Right lobe of liver (tissue), 6 donors: ENCODE results near the gene EFEMP1. TPM values are rescaled to one million over a fixed set of nuclear protein-coding genes. Genes with fewer than 3 reads are reported as not detected.

Source experiments
- ATAC-seq, 4 donors: fragments of 200-7000 bp; cut with Tn5 transposase; one replicate each; pipeline ENCODE4 v1.9.1; 2020; ENCODE audit warnings: mild to moderate bottlenecking in 4 of 4, moderate library complexity in 4 of 4
- DNase-seq, 3 donors: peaks; one replicate each; pipeline ENCODE4 v3.0.0-alpha.2; 2020
- H3K27ac ChIP-seq, 3 donors: fragments of 200-600 bp; one replicate each; pipeline ENCODE4 v1.8.0; 2022
- H3K27me3 ChIP-seq, 2 donors: fragments of 200-600 bp; one replicate each; pipeline ENCODE4 v1.8.0; 2022
- H3K36me3 ChIP-seq, 4 donors: fragments of 200-600 bp; sonication (generic) in 1 of 4; one replicate each; pipeline versions ENCODE4 v1.5.1 to v1.8.0; 2017 to 2022; ENCODE audit warnings: control low read depth in 1 of 4
- H3K4me1 ChIP-seq, 4 donors: fragments of 200-600 bp; sonication (generic) in 1 of 4; one replicate each; pipeline versions ENCODE4 v1.5.1 to v1.8.0; 2017 to 2022; ENCODE audit warnings: control low read depth in 1 of 4
- H3K4me3 ChIP-seq, 3 donors: fragments of 200-600 bp; one replicate each; pipeline ENCODE4 v1.8.0; 2022
- H3K9me3 ChIP-seq, 4 donors: fragments of 200-600 bp; sonication (generic) in 1 of 4; one replicate each; pipeline versions ENCODE4 v1.5.1 to v1.8.0; 2017 to 2022; ENCODE audit warnings: control low read depth in 1 of 4
- CTCF ChIP-seq, 4 donors: fragments of 200-600 bp in 3 of 4; fragments of 450-650 bp in 1 of 4; IDR thresholded peaks; one replicate each; pipeline versions ENCODE4 v1.5.1 to v1.8.0; 2016 to 2022; ENCODE audit warnings: antibody characterized with exemption in 4 of 4, mild to moderate bottlenecking in 2 of 4
- POLR2A ChIP-seq: fragments of 450-650 bp; IDR thresholded peaks from one replicate; pipeline ENCODE4 v1.6.1; 2017; ENCODE audit warnings: antibody characterized with exemption, mild to moderate bottlenecking
- WGBS: methylation state at CpG from one replicate; pipeline ENCODE4 v1.1.6; 2018; ENCODE audit warnings: low coverage, low lambda C conversion rate; ENCODE audit not compliant: insufficient coverage; ENCODE audit errors: missing lambda C conversion rate; 5-methylcytosine and 5-hydroxymethylcytosine counted together
- intact Hi-C, 2 donors: fragments of 100-400 bp; cut with DNase I; formaldehyde crosslinking; loops; one replicate each; pipeline versions ENCODE4 v1.11.2 to v1.14.1; 2022
- total RNA-seq, 6 experiments: library from RNA; depleted of rRNA in 2 of 6; stranded (reverse); fragments of >200 nt in 2 of 6; fragmentation: NEBNext Ultra II Directional in 3 of 6; extraction: Animal tissue kit (Norgen Biotek cat#: 25700) in 3 of 6; gene quantifications; one replicate each; pipeline versions ENCODE4 v1.1.0 to v1.2.4, GENCODE V29; 2016 to 2023
- donor health status: DM: no; HTN: yes; CAD: no.
- donor health status: DM: no; HTN: no; CAD: no.
- donor health status: DM: no; HTN: no; CAD: no.
- donor health status: DM: no; HTN: yes; CAD: no.
- donor health status: DM: no; HTN: yes; CAD: no.

Gene EFEMP1
- total RNA-seq, 6 experiments from 2014 or later, result 2.4 to 36.8 (median 9.0) TPM

- Histone ChIP-seq H3K9me3 (no peaks in the 10 kb centered on the region), H3K36me3 (no peaks in the 10 kb centered on the region), H3K27me3 (no peaks in the 10 kb centered on the region), H3K27ac (no peak overlapping the region), H3K4me1 (no peaks in the 10 kb centered on the region), H3K4me3 (no peak overlapping the region)
- intact Hi-C loops, result no loop called here
- no peak for DNase-seq
- 79% methylated on average over 3 of the region's 5 CpGs for WGBS
- no peak for ATAC-seq
- TF ChIP-seq POLR2A, result no peak
- no peak for TF ChIP-seq CTCF (IDR thresholded peaks at IDR 0.05)
Measured at GRCh38 chr2:55951533-55951932, 28.0 kb upstream of the EFEMP1 start.

GRCh38 chr2:55949613-55950012 lies 26.0 kb upstream of the EFEMP1 start:
- no peak for DNase-seq
- no peak for ATAC-seq
- H3K27me3 ChIP-seq, result no peaks in the 10 kb centered on the region
- no peaks in the 10 kb centered on the region for H3K9me3 ChIP-seq
- H3K36me3 ChIP-seq, result no peaks in the 10 kb centered on the region
- H3K4me1 ChIP-seq, result no peaks in the 10 kb centered on the region
- TF ChIP-seq POLR2A (no peak), CTCF (IDR thresholded peaks at IDR 0.05) (no peak)
- no peak overlapping the region for H3K27ac ChIP-seq
- intact Hi-C loops, result no loop called here
- no peak overlapping the region for H3K4me3 ChIP-seq
- WGBS, result 17% methylated on average over 1 of the region's 2 CpGs

- Histone ChIP-seq H3K4me1 (no peaks in the 10 kb centered on the region), H3K4me3 (no peak overlapping the region), H3K27ac (no peak overlapping the region), H3K36me3 (no peaks in the 10 kb centered on the region), H3K9me3 (no peaks in the 10 kb centered on the region), H3K27me3 (no peaks in the 10 kb centered on the region)
- intact Hi-C loops, result no loop called here
- TF ChIP-seq POLR2A, result no peak
- no peak for TF ChIP-seq CTCF (IDR thresholded peaks at IDR 0.05)
- DNase-seq (no peak), ATAC-seq (no peak)
Measured at GRCh38 chr2:55949211-55949610, 25.6 kb upstream of the EFEMP1 start.

DNA sequence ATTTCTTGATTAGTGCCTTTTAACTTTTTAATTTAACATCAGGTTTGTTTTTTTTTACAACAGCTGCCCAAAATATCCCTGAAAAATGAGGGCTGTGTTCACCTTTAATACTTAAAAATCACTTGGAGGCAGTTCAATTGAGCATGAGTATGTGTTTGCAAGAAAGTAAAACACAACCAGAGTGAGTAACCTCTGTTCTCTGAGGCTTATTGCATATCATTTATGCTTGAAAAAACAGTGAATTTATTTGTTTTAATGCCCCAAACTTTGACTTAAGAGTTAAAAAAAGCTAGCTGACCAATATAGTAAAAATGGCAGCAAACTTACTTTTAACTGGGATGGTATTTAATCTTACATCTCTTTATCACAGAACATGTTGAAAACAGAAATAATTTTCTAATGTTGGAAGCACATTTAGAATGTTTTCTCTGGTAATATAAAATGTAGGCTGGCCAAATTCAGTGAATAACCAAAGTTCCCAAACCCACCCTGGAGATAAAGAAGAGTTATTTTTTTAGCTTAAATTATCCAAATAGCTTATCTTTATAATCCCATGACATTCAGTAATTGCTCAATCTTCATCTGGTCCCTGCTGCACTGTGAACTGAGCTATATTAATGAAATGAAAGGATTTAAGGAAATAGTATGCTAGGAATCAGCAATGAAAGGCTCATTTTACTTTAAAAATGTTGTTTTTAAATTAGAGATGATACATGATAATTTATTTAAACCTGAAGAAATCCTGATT lies 24.8 kb upstream of the EFEMP1 start:
- DNase-seq (no peak), ATAC-seq (no peak)
- no peak overlapping the region for H3K27ac ChIP-seq

DNA sequence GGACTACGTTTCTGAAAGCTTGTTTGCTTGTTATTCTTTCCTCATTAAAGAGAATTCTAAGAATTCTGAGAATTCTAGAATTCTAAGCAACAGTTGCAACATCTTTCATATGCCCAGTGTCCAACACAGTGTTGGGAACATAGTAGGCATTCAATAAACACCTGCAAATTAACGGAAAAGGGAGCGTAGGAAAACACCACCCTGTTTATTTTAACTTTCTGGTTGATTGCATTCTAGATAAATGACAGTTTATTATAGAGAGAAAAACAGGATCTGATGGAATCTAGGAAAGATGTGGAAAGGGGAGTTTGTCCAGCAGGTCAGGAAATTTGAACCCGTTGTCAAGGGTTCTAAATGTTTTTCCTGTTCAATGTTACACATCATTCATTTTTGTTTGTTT lies 24.2 kb upstream of the EFEMP1 start:
- TF ChIP-seq CTCF (IDR thresholded peaks at IDR 0.05) (no peak), POLR2A (no peak)
- intact Hi-C loops, result no loop called here
- ATAC-seq, result no peak
- no peaks in the 10 kb centered on the region for H3K36me3 ChIP-seq
- no peaks in the 10 kb centered on the region for H3K9me3 ChIP-seq
- no peaks in the 10 kb centered on the region for H3K27me3 ChIP-seq
- no peaks in the 10 kb centered on the region for H3K4me1 ChIP-seq
- 51% methylated on average over 4 of the region's 4 CpGs for WGBS
- no peak overlapping the region for H3K4me3 ChIP-seq
- no peak for DNase-seq
- H3K27ac ChIP-seq, result no peak overlapping the region

More for the DNA sequence above, 24.8 kb upstream of the EFEMP1 start:
- Histone ChIP-seq H3K9me3 (no peaks in the 10 kb centered on the region), H3K36me3 (no peaks in the 10 kb centered on the region), H3K27me3 (no peaks in the 10 kb centered on the region), H3K4me3 (no peak overlapping the region), H3K4me1 (no peaks in the 10 kb centered on the region)
- intact Hi-C loops, result no loop called here
- TF ChIP-seq POLR2A, result no peak
